ENCODE measurements around the gene BZW2.

- TF ChIP-seq EZH2 (IDR thresholded peaks at IDR 0.05; ENCODE audit: low read length): no peak
- no peak for TF ChIP-seq CTCF (optimal IDR thresholded peaks at IDR 0.05 in 1 of 3, IDR thresholded peaks at IDR 0.05 in 1 of 3, conservative IDR thresholded peaks at IDR 0.05 in 1 of 3; ENCODE audit: extremely low read depth in 1 of 3, insufficient read depth in 2 of 3, low read length in 3 of 3)
Measured at GRCh38 chr7:16724344-16724743, 78.4 kb downstream of the BZW2 start.
